CD4-positive, alpha-beta T cell treated with Interferon gamma for 1 hour (primary cell): ENCODE data around the gene TNFRSF21.
"Not testable (repeated sequence)": the region's sequence is repeated elsewhere in the genome, so short reads cannot be mapped to it uniquely, and the experiment has no call there.

Source experiments
- DNase-seq: peaks from one replicate; pipeline ENCODE4 v3.0.0-alpha.2; 2020

TNFRSF21 gene

GRCh38 chr6:47247227-47247797 lies 62.4 kb downstream of the TNFRSF21 start:
- DNase-seq, result no peak

GRCh38 chr6:47246551-47246950 lies 63.2 kb downstream of the TNFRSF21 start:
- no peak for DNase-seq

GRCh38 chr6:47245745-47246371 lies 63.8 kb downstream of the TNFRSF21 start:
- DNase-seq, result peak; percentile 16

- peak; percentile 86 for DNase-seq
These were observed 67.0 kb downstream of the TNFRSF21 start for GRCh38 chr6:47242483-47243386.

GRCh38 chr6:47241742-47242482 lies 67.8 kb downstream of the TNFRSF21 start:
- no peak for DNase-seq

- no peak for DNase-seq
These were observed 69.3 kb downstream of the TNFRSF21 start for GRCh38 chr6:47240277-47240890.

GRCh38 chr6:47239546-47239945 lies 70.2 kb downstream of the TNFRSF21 start:
- DNase-seq, result no peak

GRCh38 chr6:47238456-47238995 lies 71.2 kb downstream of the TNFRSF21 start:
- no peak for DNase-seq

- no peak for DNase-seq
These were observed 72.5 kb downstream of the TNFRSF21 start for GRCh38 chr6:47237196-47237595.

- no peak for DNase-seq
These were observed 73.5 kb downstream of the TNFRSF21 start for GRCh38 chr6:47235964-47236760.

GRCh38 chr6:47235421-47235820 lies 74.3 kb downstream of the TNFRSF21 start:
- no peak for DNase-seq

GRCh38 chr6:47234266-47234933 lies 75.3 kb downstream of the TNFRSF21 start:
- DNase-seq, result no peak

- DNase-seq, result no peak
These were observed 78.6 kb downstream of the TNFRSF21 start for GRCh38 chr6:47231151-47231550.

GRCh38 chr6:47230579-47230978 lies 79.1 kb downstream of the TNFRSF21 start:
- no peak for DNase-seq

GRCh38 chr6:47229255-47229654 lies 80.5 kb downstream of the TNFRSF21 start:
- DNase-seq, result no peak

- not testable (repeated sequence) for DNase-seq
These were observed 81.6 kb downstream of the TNFRSF21 start for GRCh38 chr6:47228093-47228492.

- DNase-seq, result not testable (repeated sequence)
These were observed 86.5 kb downstream of the TNFRSF21 start for GRCh38 chr6:47223251-47223650.

- DNase-seq, result no peak
These were observed 88.1 kb downstream of the TNFRSF21 start for GRCh38 chr6:47221565-47221964.

GRCh38 chr6:47209632-47210031 lies 100.1 kb downstream of the TNFRSF21 start:
- DNase-seq, result no peak

GRCh38 chr6:47207261-47207660 lies 102.4 kb downstream of the TNFRSF21 start:
- DNase-seq, result no peak

GRCh38 chr6:47206626-47207025 lies 103.1 kb downstream of the TNFRSF21 start:
- no peak for DNase-seq
